Skin of body (tissue), 2 donors: Measurements from ENCODE around the gene NISCH. TPM values are rescaled to one million over a fixed set of nuclear protein-coding genes. Genes with fewer than 3 reads are reported as not detected.
A peak's percentile ranks its signal among the peaks of the same experiment; 100 is the strongest.

ENCODE experiments used
- DNase-seq: peaks from one replicate; lab custom pipeline; 2025; lab: John Stamatoyannopoulos, UW
- total RNA-seq: library from RNA; depleted of rRNA; stranded (reverse); fragments of >200 nt; gene quantifications from one replicate; pipeline ENCODE4 v1.2.3, GENCODE V29; 2014

NISCH gene
- total RNA-seq, 1 donor from 2014 or later = 74.1 TPM

DNA sequence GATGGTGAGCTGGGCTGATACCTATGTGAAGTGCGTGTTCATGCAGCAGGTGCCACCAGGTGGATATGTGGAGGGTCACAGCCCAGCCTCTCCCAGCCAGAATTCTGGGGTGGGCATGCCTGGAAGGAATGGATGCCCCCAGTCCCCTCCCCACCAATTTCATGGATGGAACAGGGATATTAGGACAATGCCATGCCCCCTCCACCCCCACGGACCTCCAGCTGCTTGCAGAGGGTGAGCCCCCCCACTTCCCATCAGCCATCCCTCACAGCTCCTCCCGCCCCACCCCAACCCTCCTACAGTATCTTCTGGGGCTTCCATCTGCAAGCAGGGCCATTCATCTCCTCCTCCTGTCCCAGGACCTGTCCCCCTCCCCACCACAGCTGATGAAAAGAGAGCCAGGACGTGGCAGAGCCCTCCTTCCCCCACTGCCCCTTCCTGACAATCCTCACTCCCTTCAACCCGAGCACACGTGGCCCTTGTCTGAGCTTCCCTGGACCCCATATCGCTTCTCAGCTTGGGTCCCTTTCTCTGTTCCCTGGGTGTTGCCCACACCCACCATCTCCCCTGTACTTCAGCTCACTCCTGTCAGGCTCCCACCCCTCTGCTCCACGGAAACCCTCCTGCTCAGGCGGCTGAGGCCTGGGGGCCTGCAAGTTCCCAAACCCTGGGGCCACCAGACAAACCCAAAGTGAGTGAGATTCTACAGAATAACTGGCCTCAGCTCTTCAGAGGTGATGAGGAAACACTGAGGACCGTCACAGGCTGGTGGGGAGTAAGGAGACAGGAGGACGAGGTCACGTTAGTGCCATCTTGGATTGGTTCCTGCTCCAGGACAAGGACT lies 7.7 kb upstream of the NISCH start:
- no peak for DNase-seq

DNA sequence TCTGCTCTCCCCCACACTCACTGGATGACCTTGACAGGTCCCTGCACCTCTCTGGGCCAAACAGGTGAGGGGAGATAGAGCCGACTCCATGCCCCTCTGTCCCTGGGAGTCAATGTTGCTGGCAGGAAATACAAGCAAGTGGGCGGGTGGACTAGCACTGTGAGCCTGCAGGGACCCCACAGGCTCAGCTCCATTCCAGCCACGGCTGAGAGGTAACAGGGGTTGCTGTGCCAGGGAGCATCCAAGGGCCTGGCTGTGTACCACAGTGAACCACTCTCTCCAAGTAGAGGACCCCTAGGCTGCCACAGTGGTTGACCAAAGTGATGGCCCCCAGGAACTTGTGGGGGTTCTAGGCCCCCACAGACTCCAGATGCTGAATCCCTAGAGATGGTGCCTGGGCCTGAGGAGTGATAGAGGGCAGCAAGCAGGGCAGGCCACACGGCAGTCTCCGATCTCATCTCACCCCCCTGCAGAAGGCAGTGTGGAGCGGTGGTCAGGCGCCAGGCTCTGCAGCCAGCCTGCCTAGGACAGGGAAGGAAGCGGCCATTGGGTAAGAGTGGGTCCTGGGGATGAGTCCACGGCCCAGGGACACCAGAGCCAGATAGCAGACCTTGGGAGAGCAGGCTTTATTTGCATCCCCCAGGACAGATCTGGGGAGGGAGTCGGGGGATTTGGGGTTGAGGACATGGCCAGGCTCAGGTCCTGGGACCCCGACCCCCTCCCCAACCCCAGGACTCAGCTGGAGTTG lies 4.7 kb upstream of the NISCH start:
- no peak for DNase-seq

DNA sequence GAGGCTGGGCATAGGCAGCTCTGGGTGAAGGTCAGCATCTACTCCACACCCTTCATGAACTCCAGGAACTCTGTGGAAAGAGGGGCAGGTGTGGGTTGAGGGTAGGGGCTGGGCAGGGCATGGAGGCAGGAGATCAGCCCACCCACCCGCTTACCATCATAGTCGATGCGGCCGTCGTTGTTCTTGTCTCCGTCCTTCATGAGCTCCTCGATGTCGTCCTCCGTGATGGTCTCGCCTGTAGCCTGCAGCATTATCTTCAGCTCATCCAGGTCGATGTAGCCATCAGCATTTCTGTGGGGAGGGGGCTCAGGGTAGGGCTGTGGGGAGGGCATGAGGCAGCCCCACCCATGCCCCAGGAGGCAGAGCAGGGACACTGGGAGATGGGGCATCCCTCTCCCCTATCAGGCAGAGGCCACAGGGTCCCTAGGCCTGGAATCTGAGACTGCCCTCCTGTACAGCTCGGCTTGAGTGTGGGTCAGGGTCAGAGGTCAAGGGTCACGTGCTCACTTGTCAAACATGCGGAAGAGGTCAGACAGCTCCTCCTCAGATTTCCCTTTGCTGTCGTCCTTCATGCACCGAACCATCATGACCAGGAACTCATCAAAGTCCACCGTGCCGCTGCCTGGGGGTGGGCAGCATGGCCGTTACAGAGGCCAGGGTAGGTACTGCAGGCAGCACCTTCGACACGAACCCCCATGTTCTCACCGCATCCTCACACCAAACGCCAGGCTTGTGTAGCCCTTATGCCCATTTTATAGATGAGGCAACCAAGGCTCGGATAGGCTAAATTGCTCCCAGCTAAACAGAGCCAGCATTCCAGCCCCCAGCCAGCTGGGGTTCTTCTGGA lies 3.9 kb upstream of the NISCH start:
- DNase-seq = no peak

DNA sequence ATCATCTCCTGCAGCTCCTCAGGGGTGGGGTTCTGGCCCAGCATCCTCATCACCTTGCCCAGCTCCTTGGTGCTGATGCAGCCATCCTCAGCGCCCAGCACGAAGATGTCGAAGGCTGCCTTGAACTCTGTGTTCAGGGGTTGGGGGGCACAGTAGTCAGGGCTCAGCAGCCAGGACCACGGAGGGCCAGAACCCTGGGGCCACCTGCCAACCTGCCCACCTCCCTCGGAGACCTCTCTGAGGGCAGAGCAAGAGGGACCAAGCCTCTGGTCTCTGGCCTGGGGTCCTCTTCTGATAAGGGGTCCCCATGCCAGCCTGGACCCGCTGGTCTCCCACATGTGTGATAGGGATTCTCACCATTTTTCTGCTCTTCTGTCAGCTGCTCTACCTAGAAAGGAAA lies 3.3 kb upstream of the NISCH start:
- no peak for DNase-seq

DNA sequence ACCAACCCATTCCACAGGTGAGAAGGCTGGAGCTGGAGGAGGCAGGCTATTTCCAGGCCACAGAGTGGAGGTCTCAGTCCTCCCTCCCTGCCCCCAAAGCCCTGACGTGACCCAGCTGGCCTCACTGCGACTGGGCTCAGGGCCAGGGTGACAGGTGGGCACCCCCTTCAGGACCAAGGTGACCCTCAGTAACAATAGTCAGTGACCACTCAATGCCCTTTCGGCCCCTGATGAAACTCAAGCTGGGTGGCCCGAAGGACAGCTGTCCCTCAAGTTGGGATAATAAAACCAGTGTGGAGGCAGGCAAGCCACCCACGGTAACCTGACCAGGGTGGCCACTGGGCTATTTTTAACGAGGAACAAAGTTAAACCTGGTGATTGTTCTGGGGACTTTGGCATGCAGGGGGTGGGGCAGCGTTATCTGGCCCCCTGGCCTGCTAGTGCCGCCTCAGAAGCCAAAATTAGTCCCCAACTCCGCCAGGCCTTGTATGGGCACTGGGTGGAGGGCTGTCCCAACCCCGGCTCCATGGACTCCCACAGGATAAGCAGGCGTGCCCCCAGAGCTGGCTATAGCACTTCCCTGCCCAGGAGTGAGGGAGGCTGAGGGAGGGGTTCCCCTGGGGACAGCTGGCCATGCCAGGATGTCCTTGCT lies 2.7 kb upstream of the NISCH start:
- DNase-seq = no peak

DNA sequence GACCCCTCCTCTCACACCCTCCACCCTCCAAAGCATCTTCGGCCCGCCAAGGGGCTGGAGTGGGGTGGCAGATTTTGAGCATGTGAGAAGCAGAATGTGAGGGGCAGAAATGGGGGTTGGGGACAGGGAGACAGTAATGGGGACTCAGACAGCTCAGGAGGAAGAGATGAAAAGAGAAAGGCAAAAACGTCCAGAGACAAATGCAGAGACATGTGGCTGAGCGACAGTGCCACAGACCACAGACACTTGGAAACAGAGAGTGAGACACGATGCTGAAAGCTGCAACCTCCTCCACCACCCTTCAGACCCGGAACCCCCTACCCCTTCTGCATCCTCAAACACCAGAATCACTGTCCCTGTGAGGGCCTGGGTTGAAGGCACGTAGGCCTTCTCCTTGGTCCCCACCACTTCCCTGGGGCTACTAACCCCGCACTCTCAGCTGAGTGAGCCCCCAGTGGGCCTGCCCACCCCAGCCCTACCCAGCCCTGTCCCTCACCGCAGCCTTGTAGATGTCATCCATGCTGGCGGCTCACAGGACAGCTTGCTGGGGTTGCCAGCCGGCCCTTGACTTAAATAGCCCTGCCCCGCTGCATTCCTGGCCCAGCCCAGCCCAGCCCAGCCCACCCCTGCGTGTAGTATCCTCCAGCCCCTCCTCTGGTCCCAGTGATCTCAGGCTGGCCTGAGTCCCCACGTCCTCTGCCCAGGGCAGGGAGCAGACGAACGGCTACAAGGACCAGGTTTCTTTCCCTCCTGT lies 1.7 kb upstream of the NISCH start, which contains the start of gene TNNC1:
TNNC1 (minus strand) TSS at position 546 of the 754 bp plus-strand sequence; CDS start at position 520, 26 bp downstream.
- DNase-seq = no peak

DNA sequence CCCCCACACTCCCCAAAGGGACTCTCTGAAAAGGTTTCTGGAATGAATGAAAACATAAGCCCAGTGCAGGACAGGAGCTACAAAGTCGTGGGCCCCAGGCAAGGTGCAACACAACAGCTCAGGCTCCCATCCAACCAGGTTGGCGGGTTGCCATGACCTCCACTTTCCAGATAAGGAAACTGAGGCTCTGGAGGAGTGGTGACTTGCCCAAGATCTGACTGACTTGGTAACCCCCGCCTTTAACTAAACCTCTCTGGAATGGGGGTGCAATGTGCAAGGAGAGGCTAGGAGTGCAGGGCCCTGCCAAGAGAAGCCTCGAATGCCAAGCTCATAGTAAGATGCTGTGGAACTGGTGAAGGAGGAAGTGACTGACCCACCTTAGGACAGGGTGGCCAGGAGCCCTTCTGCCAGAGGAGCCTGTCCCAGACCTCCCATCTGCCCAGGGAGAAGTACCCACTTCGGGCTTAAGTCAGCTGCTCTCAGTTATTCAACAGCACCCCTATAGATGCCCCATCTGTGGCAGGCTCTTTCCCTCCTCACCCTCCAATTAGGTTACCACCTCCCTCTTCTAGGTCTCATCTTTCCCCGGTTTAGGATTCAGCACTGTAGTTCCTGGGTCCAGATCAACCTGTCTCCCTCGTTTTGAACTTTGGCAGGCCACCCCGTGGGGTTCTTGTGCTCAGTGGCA lies 1.0 kb upstream of the NISCH start:
- DNase-seq = no peak

DNA sequence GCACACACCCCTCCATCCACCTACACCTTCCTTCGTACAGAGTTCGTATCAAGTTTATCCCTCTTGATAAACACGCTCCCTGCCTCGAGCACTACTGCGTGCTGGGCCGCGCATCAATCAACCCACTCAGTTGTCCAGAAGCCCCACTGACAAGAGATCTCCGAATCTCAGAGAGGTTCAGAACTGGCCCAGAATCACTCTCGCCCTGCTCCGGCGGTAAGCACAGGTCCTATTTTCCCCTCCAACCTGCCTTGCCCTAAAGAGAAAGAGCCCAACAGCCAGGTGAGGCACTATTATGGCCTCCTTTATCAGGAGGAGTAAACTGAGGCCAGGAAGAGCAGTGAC lies 494 bp upstream of the NISCH start:
- no peak for DNase-seq

DNA sequence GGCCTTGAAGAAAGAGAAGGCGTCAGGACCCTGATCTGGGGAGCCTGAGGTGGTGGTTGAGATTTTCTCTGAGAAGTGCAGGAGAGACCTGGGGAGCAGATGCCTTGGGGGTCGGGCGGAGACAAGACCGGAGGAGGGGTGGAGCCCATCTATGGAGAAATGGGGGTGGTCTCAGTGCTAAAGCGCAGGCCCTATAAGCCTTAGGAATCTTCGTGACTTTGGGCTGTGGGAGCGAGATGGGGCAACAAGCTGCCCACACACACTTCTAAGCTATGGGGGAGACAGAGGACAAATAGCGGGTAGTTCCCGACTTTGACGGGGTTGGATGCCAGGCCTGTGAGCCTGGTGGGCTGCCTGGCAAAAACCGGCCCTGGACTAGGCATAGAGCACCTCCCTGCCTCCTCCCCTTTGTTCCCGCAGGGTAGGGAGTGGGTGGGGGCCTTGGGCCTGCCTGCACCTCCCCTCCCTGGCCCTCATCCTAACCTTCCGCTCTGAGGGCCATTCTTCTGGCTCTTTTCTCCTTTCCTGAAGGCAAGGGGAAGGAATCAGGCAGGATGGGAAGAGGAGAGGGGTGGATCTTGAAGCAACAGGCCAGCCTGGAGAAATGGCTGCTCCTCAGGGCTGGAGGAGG lies 880 bp downstream of the NISCH start:
- peak; percentile 8 for DNase-seq

DNA sequence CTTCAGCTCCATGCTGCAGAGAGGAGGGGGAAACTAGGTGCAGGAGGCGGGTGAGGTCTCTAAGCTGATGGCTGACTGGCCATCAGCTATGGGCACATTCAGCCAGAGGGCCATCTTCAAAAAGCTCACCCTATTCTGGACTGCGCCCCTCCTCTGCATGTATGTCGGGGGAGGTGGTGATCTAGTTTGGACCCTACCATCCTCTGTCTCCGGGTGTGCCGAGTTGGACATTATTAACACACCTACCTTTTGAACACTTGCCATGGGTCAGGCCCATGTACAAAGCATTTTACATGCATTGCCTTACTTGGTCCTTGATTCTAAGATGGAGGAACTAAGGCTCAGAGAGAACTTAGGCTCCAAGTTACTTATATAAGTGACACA lies 1.4 kb downstream of the NISCH start:
- DNase-seq = no peak

DNA sequence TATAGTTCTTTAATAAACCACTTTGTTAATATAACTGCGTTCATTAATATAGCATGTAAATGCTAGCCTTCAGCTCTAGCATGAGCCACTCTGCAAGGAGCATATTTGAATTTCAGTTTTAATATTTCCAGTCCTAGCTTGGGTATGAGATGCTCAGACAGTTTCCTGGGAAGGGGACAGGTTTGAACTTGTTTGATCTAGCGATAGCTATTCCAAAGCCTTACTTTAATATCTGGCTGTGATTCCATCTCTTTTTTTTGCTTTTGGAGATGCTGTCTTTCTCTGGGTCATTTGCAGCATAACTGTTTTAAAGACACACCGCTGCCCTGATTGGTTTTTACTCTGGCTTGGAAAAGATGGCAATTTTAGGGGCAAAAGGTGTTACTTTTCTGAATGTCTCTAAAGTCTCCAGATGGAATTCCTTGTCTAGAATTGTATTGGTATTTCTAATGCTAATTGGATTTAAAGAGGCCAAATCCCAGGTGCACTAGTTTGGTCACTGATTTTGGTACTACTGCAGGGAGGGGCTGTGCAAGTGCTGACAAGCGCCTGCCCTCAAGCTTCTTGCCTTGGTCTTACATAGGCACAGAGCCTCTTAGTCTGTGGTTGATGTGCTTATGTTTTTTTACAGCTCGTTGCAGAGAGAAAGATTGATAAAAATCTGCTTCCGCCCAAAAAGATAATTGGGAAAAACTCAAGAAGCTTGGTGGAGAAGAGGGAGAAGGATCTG lies 2.8 kb downstream of the NISCH start:
- DNase-seq = no peak

DNA sequence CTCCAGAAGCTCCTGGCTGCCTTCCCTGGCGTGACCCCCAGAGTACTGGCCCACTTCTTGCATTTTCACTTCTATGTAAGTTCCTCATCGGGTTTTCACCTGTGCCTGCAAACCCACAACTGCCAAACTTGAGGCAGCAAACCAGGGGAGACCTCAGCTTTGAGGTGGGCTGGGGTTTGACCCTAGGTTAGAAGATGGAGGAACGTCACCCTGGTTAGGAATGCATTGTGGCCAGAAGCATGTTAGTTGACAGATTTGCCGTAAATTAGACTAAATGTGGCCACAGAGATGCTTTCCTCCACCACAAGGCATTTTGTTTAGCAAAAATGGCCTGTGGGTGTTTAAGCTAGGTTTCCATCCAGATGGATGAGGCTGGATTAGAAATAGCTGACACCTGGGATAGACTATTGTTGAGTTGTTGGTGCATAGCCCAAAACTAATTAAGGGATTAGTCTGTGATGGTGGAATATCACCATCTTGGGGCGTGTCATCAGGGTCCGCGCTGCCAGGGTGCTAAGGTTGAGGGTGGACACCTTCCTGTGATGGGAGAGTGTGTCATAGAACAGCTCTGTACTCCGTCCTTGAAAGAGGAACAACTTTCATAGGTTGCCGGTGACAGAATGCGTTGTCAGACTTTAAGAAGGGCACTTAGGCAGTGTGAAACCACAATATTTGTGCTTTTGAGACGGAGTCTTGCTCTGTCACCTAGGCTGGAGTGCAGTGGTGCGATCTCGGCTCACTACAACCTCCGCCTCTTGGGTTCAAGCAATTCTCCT lies 3.6 kb downstream of the NISCH start:
- no peak for DNase-seq

DNA sequence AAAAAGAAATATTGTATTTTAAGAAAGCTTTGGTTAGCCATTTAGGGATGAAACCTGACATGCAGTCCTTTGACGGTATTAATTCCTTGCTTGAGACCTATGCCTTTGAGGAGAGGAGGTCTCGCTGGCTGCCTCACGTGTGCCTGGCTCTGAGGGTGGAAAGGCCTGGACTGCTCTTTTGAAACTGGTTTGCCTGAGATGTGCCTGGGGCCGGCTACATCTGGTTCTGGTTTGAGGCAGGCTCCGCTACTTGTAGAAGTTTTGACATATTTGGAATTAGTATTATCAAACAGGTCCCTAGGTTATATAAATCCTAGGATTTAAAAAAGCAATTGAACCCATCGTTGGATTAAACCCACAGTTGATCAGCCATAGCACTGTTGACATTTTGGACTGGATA lies 6.5 kb downstream of the NISCH start:
- DNase-seq = no peak

DNA sequence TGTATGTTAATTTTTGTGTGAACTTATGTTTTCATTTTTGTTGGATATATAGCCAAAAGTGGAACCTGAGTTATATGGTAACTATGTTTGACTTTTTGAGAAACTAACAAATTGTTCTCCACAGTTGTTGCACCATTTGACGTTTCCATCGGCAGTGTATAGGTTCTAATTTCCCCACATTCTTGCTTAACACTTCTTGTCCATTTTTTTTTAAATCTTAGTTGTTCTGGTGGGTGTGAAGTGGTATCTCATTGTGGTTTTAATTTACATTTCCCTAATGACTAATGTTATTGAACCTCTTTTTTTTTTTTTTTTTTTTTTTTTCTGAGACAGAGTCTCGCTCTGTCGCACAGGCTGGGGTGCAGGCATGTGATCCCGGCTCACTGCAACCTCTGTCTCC lies 8.0 kb downstream of the NISCH start:
- no peak for DNase-seq

DNA sequence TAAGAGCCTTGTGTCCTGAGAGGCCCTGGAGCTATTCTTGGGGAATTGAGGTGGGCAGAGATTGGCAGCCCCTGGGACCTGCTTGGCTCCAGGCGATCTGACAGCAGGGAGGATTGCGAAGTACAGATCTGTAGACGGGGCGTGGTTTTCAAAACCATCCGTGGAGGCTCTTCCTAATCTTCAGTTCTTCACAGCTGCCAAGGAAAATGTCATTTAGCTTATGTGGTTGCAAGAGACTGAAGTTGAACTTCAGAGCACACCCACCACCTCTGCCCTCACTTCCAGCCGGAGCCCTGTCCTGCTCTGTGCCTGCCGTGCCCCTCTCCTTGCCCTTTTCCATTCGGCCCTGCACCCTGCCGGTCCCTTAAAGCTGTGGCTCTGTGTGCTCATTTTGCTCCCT lies 12.9 kb downstream of the NISCH start:
- DNase-seq = no peak

DNA sequence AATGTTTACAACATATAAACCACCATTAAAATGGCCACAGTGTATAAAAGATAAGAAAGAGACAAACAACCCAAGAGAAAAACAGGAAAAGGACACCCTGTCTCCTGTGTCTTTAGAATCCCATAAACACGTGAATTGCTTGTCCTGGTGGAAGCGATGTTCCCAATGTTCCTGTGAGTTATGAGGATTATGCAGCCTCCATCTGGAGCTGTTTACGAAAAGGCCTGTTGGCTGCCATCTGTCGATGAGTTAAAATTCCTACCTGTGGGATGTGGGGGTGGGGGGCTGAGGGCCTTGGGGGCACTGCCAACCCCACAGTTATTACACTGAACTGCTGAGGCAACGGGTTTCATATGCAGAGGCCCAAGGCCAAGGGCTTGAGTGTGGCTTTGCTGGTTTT lies 13.6 kb downstream of the NISCH start:
- no peak for DNase-seq

DNA sequence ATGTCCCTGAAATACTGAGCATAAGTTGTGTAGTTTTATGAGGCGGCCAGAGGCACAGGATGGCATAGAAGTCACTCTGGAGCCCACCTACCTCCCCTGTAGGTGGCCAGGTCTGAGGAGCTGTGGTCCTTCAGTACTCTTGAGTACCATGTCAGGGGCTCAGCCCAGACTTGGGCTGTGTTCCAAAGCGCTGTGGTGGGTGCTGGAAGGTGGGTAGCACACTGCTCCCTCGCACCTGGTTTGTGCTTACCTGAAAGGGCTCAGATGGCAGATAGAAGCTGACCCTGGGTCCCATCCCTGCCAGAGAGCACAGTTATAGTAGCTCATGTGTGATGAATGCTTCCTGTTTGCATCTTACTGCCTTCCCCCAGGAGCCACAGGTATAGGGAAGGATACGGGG lies 15.5 kb downstream of the NISCH start:
- no peak for DNase-seq
